Stimulated activated CD4-positive, alpha-beta T cell treated with anti-CD3 and anti-CD28 coated beads, TNF-alpha, amount 100 ng/mL, for 1 hour (primary cell): ENCODE results near the gene C13orf42.
"Not testable (repeated sequence)": the region's sequence is repeated elsewhere in the genome, so short reads cannot be mapped to it uniquely, and the experiment has no call there.

Source experiments
- DNase-seq, 3 donors: peaks; one replicate each; pipeline ENCODE4 v3.0.0-alpha.2; 2020; ENCODE audit warnings: low read depth in 3 of 3, low spot score in 1 of 3

Gene C13orf42

DNA sequence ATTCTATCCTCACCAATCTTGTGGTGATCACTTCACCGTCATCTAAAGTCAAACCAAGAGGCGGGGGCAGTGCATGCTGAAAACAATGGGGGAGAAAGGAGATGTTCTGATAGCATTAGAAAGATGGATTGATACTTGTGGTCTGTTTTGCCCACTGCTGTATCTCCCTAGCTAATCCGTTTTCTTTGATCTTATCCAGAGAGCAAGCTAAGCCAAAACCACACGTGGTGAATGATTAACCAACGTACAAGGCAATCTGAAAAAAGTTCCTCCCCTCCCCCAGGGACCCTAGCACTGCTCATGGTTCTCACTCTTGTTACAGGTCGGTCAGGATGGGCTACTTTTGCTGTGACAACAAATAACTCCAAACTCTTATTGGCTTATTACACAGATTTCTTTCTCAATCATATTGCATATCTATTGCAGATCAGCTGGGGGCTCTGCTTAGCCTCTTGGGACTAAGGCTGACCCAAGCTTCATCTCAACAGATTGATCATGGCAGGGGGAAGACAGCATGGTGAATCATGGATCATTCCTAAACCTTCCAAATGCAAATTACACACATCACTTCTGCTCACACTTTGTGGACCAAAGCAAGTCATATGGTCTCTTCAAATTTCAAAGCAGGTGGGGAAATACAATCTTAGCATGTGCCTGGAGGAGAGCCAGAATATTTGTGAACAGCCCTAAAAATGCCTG is 11.9 kb upstream of the C13orf42 start:
- DNase-seq = no peak

DNA sequence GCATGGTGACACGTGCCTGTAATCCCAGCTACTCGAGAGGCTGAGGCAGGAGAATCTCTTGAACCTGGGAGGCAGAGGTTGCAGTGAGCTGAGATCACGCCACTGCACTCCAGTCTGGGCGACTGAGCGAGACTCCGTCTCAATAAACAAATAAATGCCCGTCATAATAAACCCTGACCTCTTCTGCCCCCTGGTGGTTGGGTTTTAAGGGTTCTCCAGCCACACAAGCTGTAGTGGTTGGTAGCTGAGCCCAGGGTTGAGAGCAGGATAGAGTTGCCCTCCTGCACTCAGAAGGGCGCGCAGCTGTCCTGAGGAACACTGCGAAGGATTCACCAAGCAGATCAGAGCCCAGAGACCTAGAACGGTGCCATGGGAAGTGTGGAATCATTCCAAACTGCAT is 9.8 kb upstream of the C13orf42 start:
- not testable (repeated sequence) for DNase-seq

DNA sequence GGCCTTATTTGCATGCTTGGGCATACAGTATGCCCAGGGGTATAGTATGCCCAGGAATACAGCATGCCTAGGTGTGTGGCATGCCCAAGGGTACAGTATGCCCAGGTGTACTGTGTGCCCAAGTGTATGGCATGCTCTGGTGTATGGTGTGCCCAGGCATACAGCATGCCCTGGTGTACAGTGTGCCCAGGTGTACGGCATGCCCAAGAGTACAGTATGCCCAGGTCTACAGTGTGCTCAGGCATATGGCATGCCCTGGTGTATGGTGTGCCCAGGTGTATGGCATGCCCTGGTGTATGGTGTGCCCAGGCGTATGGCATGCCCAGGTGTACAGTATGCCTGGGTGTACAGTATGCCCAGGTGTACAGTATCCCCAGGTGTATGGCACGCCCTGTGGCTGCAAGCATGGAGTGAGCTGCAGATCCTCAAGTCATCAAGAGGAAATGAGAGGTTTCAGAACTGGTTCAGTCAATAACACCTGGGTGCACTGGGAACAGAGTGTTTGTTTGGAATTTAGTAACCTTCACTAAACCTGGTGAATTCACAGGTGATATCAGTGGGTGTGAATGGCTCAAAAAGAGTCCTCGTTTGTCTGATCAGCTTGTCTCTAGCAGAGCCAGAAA is 7.8 kb upstream of the C13orf42 start:
- no peak for DNase-seq

DNA sequence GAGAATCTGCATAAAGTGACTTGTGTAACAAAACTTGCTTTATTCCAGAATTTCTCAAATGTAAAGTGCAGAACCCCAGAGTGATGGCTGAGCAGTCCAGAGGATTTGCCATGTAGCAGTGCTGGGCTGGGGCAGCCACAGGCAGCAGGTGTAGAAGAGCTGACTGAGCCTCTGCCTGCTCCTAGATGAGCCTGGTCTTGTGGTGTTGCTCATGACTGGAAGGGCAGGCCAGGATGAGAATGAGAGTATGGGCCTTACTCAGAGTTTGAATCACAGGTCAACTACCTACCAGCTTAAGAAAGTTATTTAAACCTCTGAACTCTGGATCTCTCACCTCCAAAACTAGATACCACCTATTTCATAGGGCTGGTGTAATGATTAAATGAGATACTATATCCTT is 2.9 kb upstream of the C13orf42 start:
- DNase-seq = no peak

DNA sequence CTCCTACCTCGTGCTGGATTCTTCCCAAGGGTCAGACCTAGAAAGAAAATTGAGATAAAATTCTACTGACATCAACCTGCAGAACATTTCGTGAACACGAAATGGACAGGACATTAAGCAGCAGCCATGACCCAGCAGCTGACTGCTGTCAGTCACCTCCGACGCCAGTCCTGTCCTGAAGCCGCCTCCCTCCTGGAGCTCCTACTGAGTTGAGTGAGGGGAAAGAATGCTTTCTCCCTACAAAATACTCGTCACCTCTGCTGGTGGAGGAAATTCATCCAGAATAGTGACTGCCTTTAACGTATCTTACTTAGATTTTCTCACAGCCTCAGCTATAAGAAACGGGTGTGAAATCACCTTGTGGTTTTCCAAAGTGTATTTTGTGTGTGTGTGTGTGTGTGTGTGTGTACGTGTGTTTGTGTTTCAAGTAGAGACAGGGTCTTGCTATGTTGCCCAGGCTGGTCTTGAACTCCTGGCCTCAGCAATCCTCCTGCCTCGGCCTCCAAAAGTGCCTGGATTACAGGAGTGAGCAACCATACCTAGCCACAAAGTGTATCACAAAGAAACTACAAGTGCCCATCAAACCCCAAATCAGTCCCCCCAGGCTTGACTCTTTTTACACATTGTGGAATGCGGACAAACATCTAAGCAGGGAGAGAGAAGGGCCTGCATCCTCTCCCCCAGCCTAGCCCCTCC is 2.3 kb upstream of the C13orf42 start:
- no peak for DNase-seq

DNA sequence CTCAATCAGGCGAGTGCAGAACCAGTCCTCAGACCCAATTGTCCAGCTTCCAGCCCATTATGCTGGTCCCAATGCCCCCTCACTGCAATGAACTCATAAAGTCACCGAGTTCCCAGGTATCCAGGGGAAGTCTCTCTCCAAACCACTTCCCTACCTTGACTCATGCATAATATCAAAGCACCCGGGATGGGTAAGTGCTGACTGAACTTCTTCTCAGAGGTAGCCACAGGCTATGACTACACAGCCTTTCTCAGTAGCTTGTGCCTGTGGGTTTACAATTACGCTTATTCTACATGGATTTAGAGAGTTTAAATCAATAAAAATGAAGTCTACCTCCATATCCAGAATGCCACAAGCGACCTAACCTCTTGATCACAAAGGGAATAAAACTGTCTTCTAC is 1.7 kb upstream of the C13orf42 start:
- no peak for DNase-seq

DNA sequence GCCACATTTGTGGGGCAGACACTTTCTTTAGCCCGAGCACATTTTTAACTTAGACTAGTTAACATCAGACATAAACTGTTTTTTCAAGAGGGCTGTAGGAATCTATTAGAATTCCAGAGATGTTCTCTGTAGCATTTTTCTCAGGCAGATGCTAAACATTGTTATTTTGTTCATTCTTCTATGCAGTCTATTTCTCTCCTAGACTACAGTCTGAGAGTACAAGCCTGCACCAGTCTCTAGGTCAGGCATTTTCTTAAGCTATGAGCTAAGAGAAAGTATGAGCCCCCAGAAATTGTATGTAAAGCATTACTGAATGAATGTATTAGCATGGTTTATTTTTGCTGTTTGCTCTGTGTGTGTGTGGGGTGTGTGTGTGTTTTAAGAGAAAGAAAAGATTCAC is 923 bp upstream of the C13orf42 start:
- DNase-seq = no peak

DNA sequence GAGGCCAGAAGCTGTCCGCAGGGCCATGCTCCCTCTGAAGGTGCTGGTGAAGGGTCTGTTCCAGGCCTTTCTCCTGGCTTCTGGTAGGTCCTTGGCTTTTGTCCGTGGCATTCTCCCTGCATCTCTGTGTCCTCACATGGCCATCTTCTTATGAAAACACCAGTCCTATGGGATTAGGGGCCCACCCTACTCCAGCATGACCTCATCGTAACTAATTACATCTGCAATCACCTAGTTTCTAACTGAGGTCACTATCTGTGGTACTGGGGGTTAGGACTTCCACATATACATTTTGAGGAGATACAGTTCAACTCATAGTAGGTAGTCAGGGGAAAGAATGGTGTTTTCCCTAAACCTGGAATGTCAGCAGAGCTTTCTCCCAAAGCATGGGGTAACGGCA is 3.1 kb downstream of the C13orf42 start:
- DNase-seq = no peak

DNA sequence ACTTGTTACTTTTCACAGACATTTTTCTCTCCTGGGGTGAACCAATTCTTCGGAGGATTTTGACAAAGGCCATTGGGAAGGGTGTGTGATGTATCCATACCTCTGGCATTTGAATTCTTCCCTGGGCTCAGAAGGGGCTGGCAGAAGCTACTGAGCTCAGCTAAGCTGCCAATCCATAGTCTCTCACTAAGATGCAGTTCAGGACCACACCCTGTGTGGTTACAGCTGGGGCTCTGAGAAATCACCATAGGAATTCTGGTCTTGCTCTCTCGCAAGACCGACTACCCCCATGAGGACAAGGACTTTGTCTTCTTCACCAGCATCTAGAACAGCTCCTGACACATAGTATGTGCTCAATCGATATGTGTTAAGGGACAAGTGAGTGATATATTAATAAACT is 6.0 kb downstream of the C13orf42 start:
- DNase-seq = no peak

DNA sequence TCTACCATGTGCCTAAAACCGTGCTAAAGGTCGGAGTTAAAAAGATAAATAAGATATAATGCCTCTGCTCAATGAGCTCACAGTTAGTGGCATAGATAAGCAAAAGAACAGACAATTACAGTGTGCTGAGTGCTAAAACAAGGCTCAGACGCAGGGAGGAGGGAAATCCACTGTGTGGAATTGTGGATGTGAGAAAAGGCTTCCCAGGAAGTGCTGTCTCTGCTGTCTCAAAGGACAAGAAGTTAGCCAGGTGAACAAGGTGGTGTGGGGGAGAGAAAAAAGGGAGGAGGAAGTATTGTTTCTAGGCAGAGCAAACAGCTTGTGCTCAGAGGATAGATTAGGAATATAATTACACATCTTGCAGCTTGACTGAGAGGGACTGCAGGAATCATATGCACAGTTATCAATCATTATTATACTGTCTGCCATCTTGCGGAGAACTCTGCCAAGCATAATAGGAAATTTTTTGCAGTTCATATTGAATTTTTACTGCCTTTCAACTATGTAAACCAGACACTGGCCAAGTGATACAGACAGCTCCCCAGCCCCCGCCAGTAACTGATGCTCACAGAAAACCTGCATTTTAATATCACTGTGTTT is 9.3 kb downstream of the C13orf42 start:
- no peak for DNase-seq

DNA sequence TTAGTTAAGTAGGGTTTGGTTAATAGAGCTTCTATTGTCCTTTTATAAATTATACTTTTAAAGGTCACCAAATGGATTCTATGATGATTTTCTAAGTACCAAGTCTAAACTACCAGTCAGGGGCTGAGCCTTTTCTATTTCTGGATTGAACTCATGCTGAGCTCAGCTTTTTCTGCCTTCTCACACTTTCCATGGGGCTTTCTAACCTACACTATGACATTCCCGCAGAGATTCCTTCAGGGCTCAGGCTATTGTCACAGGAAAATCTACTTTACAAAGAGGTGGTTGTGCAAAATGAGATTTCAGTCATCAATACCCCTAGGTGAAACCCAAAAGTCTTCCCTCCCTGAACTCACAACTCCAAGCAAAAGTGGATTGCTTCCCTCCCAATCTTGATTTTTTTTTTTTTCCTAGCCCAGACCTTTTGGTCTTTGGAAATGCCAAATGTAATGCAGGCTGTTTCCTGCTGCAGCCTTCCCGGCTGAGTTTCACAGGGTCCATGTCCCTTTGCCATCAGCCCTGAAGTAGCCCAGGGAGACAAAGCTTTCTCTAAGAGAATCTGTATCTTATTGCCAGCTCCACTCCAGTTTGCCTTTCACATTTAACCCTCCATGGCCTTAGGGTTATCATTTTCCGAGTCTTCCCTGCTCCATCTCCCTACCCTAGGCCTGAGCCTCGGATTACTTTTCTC is 13.6 kb downstream of the C13orf42 start:
- no peak for DNase-seq

DNA sequence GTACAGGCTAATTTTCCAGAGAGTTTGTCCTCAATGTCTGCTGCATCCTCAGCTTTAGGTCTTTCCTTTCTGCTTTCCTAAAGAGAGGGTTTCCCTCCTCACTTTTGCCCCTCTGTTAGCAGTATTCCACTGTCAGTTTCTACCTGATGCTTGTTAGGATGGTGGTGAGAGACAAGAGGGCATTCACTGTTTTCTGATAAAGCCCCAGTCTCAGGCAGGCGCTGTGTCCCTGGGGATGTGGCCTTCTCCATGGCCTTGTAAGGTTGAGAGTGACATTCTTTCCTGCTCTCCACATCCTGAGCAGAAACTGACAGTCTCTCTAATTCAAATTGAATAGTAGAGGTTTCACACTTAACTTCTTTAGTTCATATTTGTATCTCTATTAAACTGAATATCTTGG is 14.9 kb downstream of the C13orf42 start:
- DNase-seq = no peak

DNA sequence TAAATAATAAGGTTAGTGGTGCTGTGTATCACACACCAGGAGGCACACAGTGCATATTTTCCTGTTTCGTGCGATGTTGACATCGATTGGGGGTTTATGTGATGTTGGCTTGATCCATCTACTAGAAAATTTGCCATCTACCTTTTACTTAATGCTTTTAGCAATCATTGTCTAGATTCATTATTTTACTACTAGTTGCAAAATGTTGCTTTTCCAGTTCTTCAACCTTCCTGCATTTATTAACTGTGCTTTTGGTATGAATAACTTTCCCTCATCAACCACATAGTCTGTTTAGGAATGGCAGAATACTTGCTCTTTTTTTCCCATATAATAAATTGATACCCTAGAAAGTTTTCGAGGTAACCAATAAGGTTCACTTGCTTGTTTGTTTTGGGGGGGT is 17.5 kb downstream of the C13orf42 start:
- no peak for DNase-seq

DNA sequence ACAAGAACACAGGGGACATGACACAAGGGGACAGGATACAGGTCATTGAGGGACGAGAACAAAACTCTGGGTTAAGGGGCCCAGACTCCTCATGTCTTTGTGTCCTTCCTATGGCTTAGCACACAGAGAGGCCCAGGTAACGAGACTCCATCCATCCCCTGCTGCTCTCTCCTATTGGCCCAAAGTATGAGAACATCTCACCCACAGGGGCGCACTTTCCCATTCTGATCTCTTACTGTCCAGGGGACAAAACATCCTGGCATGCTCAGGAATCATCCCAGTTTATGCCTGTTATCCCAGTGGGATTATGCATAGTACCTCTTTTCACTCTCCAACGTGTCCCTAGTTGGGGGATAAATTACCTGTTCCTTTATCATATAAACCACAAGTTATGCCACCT is 19.2 kb downstream of the C13orf42 start:
- no peak for DNase-seq

DNA sequence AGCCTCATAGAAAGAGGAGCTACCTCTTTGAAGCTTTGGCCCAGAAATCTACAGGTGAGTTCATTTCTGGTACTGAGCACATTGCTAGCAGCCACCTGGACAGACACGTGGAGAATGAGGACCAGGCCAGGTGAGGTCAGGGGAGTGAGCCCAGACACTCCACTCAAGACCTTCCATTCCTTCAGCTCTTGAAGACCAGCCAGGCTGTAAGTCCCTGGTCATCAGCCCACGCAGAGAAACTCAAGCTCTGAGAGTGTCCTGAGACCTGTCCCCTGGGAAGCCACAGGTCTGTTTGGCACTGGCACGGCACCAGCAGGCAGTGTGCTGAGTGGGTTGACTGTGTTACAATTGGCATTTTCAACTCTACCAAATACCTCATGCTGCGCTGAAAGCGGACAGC is 27.4 kb downstream of the C13orf42 start:
- no peak for DNase-seq

DNA sequence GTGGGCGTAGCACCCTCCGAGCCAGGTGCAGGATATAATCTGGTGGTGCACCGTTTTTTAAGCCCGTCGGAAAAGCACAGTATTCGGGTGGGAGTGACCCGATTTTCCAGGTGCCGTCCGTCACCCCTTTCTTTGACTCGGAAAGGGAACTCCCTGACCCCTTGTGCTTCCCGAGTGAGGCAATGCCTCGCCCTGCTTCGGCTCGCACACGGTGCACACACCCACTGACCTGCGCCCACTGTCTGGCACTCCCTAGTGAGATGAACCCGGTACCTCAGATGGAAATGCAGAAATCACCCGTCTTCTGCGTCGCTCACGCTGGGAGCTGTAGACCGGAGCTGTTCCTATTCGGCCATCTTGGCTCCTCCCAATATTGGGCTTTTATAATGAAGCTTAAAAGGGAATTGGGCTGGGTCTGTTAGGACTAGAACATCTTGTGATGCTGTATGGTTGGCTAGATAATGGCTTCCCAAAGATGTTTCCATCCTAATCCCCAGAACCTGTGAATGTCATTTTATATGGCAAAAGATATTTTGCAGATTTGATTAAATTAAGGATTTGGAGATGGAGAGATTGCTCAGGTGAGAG is 30.5 kb downstream of the C13orf42 start:
- DNase-seq = not testable (repeated sequence)

DNA sequence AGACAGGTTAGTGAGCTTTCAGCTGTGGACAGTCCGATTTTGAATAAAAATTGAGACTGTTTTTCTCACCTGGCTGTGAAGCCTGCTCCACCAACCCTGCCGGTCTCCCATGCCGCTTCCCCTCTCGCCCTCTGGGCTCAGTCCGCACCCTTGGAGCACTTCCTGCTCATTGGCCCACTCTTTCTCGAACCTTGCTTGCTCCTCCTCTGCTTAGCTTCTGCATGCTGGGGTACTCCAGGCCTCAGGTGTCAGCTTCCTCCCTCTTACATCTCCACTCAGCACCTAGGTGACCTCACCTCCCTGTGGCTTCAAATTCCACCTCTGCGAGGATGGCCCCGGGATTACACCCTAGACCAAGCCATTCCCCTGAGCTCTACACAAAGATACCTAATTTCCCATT is 39.6 kb downstream of the C13orf42 start:
- DNase-seq = no peak

DNA sequence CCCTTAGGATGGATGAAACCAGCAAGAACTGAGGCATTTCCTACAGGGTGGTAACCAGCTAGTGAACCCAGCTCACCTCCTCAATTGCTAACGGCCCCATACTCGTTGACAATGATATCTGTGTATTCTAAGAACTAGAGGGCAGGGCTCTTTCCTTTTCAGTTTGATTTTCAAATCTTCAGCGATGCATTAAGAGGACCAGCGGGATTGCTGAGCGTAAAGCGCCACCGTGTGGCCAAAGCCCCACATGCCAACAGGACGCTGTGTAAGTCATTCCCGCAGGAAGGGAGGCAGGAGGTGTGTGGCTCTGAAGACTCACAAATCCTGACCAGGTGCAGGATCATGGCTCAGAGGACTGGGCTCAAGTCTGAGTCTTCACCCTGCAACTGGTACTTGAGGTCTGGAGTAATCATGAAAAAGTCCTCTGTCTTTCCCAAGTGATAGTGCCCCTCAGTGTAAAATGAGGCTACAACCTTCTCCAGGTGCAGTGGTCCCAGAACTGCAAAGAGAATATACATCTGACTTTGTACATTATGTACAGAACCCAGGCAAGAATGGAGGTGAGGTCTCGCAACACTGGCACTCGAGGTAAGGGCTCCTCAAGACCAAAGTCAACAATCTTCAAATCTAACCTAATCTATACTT is 40.9 kb downstream of the C13orf42 start:
- peak; percentile 40 to 73 (median 42) for DNase-seq

DNA sequence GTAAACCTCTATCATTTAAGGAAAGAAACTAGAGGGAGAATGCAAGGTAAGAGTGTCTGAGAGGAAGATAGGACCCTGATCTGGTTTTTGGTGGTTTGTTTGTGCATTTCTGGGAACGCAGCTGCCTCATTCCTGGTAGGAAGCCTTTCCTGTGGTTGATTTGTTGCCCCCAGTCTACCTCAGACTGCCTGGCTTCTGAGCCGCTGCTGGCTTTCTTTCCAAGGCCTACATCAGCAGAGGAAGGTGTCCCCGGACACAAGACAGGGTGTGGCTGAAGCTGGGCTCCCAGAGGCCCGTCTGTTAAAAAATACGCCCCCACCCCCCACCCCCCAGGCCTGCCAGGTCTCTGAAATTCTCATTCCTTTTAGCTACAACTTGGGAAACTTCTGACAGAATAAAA is 42.6 kb downstream of the C13orf42 start:
- no peak for DNase-seq

DNA sequence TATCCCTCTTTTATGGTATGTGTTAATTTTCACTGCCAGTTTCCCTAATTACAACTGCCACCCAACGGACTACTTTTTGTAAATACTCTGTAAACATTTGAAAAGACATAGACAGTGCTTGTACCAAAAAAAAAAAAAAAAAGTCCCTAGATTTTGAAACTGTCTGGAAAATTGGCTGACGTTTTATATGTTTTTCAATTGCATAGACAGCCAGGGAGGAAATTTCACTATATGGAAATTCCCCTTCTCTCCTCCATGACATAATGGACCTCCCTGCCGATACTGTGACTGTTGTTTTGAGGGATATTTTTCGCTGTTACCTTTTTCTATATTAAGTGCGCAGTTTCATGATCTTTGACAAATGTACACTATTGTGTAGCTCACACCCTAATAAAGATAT is 43.4 kb downstream of the C13orf42 start:
- no peak for DNase-seq

DNA sequence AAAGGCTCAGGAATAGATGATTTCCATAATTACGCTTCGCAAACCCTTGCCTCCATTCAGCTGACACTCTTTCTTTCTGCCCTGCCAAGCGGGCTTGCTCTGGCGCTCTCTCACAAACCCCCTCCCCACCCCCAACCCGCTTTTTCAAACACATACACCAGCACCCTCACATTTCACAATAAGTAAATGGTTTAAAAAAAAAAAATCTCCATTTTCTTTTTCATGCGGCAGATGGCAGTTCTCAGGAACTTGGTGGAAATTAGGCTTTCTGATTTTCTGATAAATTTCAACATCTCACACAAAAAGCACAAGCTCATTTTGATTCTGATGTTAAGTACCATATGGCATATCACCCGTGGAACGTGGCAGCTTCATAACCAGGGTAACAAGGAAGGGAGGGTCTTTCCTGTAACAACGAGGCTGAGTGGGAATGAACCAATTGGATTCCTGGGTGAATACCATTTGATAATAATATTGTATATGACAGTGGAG is 43.8 kb downstream of the C13orf42 start:
- DNase-seq = no peak
